ENCODE measurements around the gene DAND5.

- TF ChIP-seq USF1 (CRISPR knock-in tag; IDR thresholded peaks at IDR 0.05) (no peak), KLF13 (tag; IDR thresholded peaks at IDR 0.05; ENCODE audit: borderline replicate concordance, low read depth) (no peak)
Observed at GRCh38 chr19:13002166-13002898, 33.0 kb downstream of the DAND5 start.

Data from K562 (cell line).